ENCODE results near the gene GLTP. TPM values are rescaled to one million over a fixed set of nuclear protein-coding genes. Genes with fewer than 3 reads are reported as not detected.

Gene GLTP
- total RNA-seq, 1 experiment from 2014 or later: 25.8 TPM

DNA sequence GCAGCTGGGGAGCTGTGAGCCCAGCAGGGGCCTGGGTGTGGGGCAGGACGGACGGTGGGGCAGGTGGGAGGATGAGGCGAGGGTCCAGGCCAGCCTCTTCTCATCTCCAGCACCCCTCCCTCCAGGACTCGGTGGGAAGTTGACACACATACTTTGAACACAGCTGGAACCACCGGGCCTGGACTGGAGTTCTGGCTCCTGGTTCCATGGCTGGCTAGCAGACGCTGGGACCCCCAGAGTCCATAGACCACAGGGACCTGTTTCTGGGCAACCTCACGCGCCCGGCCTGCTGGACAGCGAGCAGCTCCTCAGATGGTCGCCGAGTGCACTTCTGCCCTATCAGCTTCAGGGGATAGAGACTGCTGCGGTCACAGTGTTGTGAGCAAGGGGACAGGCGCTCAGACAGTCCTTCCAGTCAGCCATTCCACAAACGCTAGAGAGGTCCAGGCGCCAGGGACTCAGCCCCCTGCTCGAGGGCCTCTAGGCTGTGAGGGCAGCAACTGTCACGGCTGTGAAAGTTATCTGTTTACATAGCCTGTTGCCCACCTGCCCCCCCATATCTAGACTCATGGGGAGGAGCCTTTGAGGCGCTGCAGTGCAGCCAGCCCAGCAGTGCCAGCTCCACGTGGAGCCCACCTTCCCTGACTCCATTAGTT lies 45.0 kb upstream of the GLTP start:
- DNase-seq (ENCODE audit: low spot score): no peak
- ATAC-seq: no peak
- H3K36me3 Mint-ChIP-seq: peaks cover 7% of the 10 kb centered on the region
- no peak overlapping the region for H3K4me3 Mint-ChIP-seq
- H3K9me3 Mint-ChIP-seq: peaks cover under 1% of the 10 kb centered on the region; the same call in 1 of the 2 replicates
- POLR2A ChIA-PET: no interaction called here
- no peak overlapping the region; the same call in 1 of the 2 replicates for H3K27ac Mint-ChIP-seq
- H3K4me1 Mint-ChIP-seq: peaks cover 9% of the 10 kb centered on the region; the same call in 1 of the 2 replicates
- CTCF ChIA-PET: interaction anchor here (1.0 to 4.6 kb wide), 5 partner anchors 19 to 206 kb away, joined by 3 to 29 read pairs (median 4); no protein-coding TSS in a partner anchor
- TF ChIP-seq SOX15 (CRISPR knock-in tag; IDR thresholded peaks at IDR 0.05) (no peak), ZNF671 (CRISPR knock-in tag; IDR thresholded peaks at IDR 0.05) (no peak)
- TF ChIP-seq, protein P1, sequence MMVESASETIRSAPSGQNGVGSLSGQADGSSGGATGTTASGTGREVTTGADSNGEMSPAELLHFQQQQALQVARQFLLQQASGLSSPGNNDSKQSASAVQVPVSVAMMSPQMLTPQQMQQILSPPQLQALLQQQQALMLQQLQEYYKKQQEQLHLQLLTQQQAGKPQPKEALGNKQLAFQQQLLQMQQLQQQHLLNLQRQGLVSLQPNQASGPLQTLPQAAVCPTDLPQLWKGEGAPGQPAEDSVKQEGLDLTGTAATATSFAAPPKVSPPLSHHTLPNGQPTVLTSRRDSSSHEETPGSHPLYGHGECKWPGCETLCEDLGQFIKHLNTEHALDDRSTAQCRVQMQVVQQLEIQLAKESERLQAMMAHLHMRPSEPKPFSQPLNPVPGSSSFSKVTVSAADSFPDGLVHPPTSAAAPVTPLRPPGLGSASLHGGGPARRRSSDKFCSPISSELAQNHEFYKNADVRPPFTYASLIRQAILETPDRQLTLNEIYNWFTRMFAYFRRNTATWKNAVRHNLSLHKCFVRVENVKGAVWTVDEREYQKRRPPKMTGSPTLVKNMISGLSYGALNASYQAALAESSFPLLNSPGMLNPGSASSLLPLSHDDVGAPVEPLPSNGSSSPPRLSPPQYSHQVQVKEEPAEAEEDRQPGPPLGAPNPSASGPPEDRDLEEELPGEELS (CRISPR knock-in tag; IDR thresholded peaks at IDR 0.05): no peak
- no peaks in the 10 kb centered on the region for H3K27me3 Mint-ChIP-seq (ENCODE audit: low read depth)

DNA sequence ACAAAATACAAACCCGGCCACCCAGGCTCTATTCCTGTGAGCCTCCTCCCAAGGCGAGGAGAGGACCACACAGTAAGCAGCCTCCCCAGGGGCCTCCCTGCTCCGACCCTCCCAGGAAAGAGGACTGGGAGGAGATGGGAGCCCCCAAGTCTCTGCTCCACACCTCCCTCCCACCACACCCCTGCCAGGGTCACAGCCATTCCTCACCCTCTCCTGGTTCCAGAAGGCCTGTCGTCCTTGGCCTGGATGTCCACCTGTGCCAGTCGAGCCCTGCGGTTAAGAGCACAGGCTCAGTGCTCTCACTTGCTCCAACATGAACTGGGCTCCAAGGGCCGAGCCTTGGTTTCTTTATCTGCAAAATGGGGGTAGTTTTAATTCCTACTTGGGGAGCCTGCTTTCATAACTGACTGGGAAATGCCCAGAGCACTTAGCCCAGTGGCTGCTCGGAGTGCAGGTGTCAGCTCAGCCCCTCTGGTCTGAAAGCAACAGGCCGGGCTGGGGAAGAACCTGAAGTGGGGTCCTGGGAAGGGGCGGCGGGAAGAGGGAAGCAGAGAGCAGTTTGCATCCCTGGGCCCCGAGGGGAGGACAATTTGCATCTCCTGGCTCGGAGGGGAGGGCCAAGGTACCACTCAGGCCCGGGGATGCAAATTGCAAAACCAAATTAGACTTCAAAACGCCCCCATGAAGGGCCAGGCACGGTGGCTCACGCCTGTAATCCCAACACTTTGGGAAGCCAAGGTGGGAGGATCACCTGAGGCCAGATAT lies 43.3 kb upstream of the GLTP start:
- ATAC-seq (no peak), DNase-seq (ENCODE audit: low spot score) (no peak)
- CTCF ChIA-PET: no interaction called here
- no peak overlapping the region; the same call in 1 of the 2 replicates for H3K27ac Mint-ChIP-seq
- H3K4me3 Mint-ChIP-seq: no peak overlapping the region
- no peaks in the 10 kb centered on the region for H3K27me3 Mint-ChIP-seq (ENCODE audit: low read depth)
- TF ChIP-seq ZNF416 (CRISPR knock-in tag; IDR thresholded peaks at IDR 0.05): no peak
- TF ChIP-seq, protein P2, sequence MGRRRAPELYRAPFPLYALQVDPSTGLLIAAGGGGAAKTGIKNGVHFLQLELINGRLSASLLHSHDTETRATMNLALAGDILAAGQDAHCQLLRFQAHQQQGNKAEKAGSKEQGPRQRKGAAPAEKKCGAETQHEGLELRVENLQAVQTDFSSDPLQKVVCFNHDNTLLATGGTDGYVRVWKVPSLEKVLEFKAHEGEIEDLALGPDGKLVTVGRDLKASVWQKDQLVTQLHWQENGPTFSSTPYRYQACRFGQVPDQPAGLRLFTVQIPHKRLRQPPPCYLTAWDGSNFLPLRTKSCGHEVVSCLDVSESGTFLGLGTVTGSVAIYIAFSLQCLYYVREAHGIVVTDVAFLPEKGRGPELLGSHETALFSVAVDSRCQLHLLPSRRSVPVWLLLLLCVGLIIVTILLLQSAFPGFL (CRISPR knock-in tag; IDR thresholded peaks at IDR 0.05; ENCODE audit: borderline replicate concordance): no peak
- TF ChIP-seq, protein P3, sequence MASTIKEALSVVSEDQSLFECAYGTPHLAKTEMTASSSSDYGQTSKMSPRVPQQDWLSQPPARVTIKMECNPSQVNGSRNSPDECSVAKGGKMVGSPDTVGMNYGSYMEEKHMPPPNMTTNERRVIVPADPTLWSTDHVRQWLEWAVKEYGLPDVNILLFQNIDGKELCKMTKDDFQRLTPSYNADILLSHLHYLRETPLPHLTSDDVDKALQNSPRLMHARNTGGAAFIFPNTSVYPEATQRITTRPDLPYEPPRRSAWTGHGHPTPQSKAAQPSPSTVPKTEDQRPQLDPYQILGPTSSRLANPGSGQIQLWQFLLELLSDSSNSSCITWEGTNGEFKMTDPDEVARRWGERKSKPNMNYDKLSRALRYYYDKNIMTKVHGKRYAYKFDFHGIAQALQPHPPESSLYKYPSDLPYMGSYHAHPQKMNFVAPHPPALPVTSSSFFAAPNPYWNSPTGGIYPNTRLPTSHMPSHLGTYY (CRISPR knock-in tag; IDR thresholded peaks at IDR 0.05): no peak
- TF ChIP-seq, protein P4, sequence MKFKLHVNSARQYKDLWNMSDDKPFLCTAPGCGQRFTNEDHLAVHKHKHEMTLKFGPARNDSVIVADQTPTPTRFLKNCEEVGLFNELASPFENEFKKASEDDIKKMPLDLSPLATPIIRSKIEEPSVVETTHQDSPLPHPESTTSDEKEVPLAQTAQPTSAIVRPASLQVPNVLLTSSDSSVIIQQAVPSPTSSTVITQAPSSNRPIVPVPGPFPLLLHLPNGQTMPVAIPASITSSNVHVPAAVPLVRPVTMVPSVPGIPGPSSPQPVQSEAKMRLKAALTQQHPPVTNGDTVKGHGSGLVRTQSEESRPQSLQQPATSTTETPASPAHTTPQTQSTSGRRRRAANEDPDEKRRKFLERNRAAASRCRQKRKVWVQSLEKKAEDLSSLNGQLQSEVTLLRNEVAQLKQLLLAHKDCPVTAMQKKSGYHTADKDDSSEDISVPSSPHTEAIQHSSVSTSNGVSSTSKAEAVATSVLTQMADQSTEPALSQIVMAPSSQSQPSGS (CRISPR knock-in tag; IDR thresholded peaks at IDR 0.05; ENCODE audit: borderline replicate concordance, low read depth): no peak
- TF ChIP-seq CREM (CRISPR knock-in tag; IDR thresholded peaks at IDR 0.05): no peak
- no peak for TF ChIP-seq KAT7 (CRISPR knock-in tag; IDR thresholded peaks at IDR 0.05; ENCODE audit: borderline replicate concordance)
- no peak for TF ChIP-seq TCF7 (CRISPR knock-in tag; IDR thresholded peaks at IDR 0.05; ENCODE audit: low read depth)
- no peak for TF ChIP-seq GRHL2 (CRISPR knock-in tag; IDR thresholded peaks at IDR 0.05; ENCODE audit: insufficient replicate concordance, severe bottlenecking)
- TF ChIP-seq, protein P5, sequence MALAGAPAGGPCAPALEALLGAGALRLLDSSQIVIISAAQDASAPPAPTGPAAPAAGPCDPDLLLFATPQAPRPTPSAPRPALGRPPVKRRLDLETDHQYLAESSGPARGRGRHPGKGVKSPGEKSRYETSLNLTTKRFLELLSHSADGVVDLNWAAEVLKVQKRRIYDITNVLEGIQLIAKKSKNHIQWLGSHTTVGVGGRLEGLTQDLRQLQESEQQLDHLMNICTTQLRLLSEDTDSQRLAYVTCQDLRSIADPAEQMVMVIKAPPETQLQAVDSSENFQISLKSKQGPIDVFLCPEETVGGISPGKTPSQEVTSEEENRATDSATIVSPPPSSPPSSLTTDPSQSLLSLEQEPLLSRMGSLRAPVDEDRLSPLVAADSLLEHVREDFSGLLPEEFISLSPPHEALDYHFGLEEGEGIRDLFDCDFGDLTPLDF (CRISPR knock-in tag; IDR thresholded peaks at IDR 0.05): no peak
- TF ChIP-seq, protein P6, sequence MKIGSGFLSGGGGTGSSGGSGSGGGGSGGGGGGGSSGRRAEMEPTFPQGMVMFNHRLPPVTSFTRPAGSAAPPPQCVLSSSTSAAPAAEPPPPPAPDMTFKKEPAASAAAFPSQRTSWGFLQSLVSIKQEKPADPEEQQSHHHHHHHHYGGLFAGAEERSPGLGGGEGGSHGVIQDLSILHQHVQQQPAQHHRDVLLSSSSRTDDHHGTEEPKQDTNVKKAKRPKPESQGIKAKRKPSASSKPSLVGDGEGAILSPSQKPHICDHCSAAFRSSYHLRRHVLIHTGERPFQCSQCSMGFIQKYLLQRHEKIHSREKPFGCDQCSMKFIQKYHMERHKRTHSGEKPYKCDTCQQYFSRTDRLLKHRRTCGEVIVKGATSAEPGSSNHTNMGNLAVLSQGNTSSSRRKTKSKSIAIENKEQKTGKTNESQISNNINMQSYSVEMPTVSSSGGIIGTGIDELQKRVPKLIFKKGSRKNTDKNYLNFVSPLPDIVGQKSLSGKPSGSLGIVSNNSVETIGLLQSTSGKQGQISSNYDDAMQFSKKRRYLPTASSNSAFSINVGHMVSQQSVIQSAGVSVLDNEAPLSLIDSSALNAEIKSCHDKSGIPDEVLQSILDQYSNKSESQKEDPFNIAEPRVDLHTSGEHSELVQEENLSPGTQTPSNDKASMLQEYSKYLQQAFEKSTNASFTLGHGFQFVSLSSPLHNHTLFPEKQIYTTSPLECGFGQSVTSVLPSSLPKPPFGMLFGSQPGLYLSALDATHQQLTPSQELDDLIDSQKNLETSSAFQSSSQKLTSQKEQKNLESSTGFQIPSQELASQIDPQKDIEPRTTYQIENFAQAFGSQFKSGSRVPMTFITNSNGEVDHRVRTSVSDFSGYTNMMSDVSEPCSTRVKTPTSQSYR (CRISPR knock-in tag; IDR thresholded peaks at IDR 0.05): no peak
- no peak for TF ChIP-seq TP53 (CRISPR knock-in tag; IDR thresholded peaks at IDR 0.05)
- TF ChIP-seq SMAD4 (CRISPR knock-in tag; IDR thresholded peaks at IDR 0.05): no peak
- no peak for TF ChIP-seq SP1 (CRISPR knock-in tag; conservative IDR thresholded peaks at IDR 0.05)
- TF ChIP-seq, protein P7, sequence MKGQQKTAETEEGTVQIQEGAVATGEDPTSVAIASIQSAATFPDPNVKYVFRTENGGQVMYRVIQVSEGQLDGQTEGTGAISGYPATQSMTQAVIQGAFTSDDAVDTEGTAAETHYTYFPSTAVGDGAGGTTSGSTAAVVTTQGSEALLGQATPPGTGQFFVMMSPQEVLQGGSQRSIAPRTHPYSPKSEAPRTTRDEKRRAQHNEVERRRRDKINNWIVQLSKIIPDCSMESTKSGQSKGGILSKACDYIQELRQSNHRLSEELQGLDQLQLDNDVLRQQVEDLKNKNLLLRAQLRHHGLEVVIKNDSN (CRISPR knock-in tag; IDR thresholded peaks at IDR 0.05): no peak
- TF ChIP-seq, protein P8, sequence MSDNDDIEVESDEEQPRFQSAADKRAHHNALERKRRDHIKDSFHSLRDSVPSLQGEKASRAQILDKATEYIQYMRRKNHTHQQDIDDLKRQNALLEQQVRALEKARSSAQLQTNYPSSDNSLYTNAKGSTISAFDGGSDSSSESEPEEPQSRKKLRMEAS (CRISPR knock-in tag; IDR thresholded peaks at IDR 0.05): no peak
- no peak for TF ChIP-seq NR3C1 (CRISPR knock-in tag; conservative IDR thresholded peaks at IDR 0.05; ENCODE audit: low read depth)
- TF ChIP-seq NFYB (CRISPR knock-in tag; conservative IDR thresholded peaks at IDR 0.05; ENCODE audit: low read depth): no peak
- no peak for TF ChIP-seq FOXP1 (CRISPR knock-in tag; IDR thresholded peaks at IDR 0.05; ENCODE audit: borderline replicate concordance)
- no peak for TF ChIP-seq MXD4 (CRISPR knock-in tag; IDR thresholded peaks at IDR 0.05; ENCODE audit: borderline replicate concordance)
- peaks cover 13% of the 10 kb centered on the region; the same call in 1 of the 2 replicates for H3K4me1 Mint-ChIP-seq
- H3K9me3 Mint-ChIP-seq: peaks cover 5% of the 10 kb centered on the region; the same call in 1 of the 2 replicates
- H3K36me3 Mint-ChIP-seq: peaks cover 18% of the 10 kb centered on the region
- POLR2A ChIA-PET: no interaction called here

All from WTC11 (cell line).